NCI-H1048 (cell line): ENCODE data around the gene SLC4A5.
"Not testable (repeated sequence)": the region's sequence is repeated elsewhere in the genome, so short reads cannot be mapped to it uniquely, and the experiment has no call there.

Source experiments
- DNase-seq: peaks from one replicate; lab custom pipeline; 2025; lab: John Stamatoyannopoulos, UW

The SLC4A5 gene

GRCh38 chr2:74264281-74264680 is 78.9 kb downstream of the SLC4A5 start:
- no peak for DNase-seq

GRCh38 chr2:74262681-74263080 is 80.5 kb downstream of the SLC4A5 start:
- DNase-seq = no peak

- DNase-seq = no peak
Observed at GRCh38 chr2:74261204-74261864, 81.9 kb downstream of the SLC4A5 start.

- no peak for DNase-seq
Observed at GRCh38 chr2:74260495-74260894, 82.7 kb downstream of the SLC4A5 start.

- DNase-seq = no peak
Observed at GRCh38 chr2:74259733-74260132, 83.5 kb downstream of the SLC4A5 start.

- DNase-seq = no peak
Observed at GRCh38 chr2:74259191-74259590, 84.0 kb downstream of the SLC4A5 start.

- no peak for DNase-seq
Observed at GRCh38 chr2:74255660-74256213, 87.5 kb downstream of the SLC4A5 start.

GRCh38 chr2:74253971-74254310 is 89.3 kb downstream of the SLC4A5 start:
- DNase-seq = no peak

- no peak for DNase-seq
Observed at GRCh38 chr2:74253306-74253970, 89.8 kb downstream of the SLC4A5 start.

GRCh38 chr2:74252862-74253261 is 90.4 kb downstream of the SLC4A5 start:
- DNase-seq = no peak

- no peak for DNase-seq
Observed at GRCh38 chr2:74252036-74252435, 91.2 kb downstream of the SLC4A5 start.

- DNase-seq = no peak
Observed at GRCh38 chr2:74250189-74250631, 93.0 kb downstream of the SLC4A5 start.

GRCh38 chr2:74249406-74250122 is 93.7 kb downstream of the SLC4A5 start:
- DNase-seq = no peak

GRCh38 chr2:74246496-74247195 is 96.6 kb downstream of the SLC4A5 start:
- DNase-seq = no peak

GRCh38 chr2:74244286-74244685 is 98.9 kb downstream of the SLC4A5 start:
- DNase-seq = no peak

- no peak for DNase-seq
Observed at GRCh38 chr2:74242354-74243071, 100.7 kb downstream of the SLC4A5 start.

- DNase-seq = no peak
Observed at GRCh38 chr2:74239346-74239745, 103.9 kb downstream of the SLC4A5 start.

- DNase-seq = no peak
Observed at GRCh38 chr2:74238879-74239278, 104.3 kb downstream of the SLC4A5 start.

- DNase-seq = no peak
Observed at GRCh38 chr2:74235041-74235440, 108.2 kb downstream of the SLC4A5 start.

GRCh38 chr2:74233648-74234047 is 109.6 kb downstream of the SLC4A5 start:
- DNase-seq = no peak

GRCh38 chr2:74232426-74232825 is 110.8 kb downstream of the SLC4A5 start:
- DNase-seq = no peak

GRCh38 chr2:74229865-74230264 is 113.4 kb downstream of the SLC4A5 start:
- DNase-seq = not testable (repeated sequence)
